Ishikawa (cell line): ENCODE results near the gene MBD3L2B.

Experiments used
- FOXM1 ChIP-seq: IDR thresholded peaks from 2 replicates; pipeline ENCODE4 v1.6.1; 2012; ENCODE audit warnings: low read depth, borderline replicate concordance
- TEAD4 ChIP-seq: IDR thresholded peaks from 2 replicates; pipeline ENCODE4 v1.6.1; 2012
- ZBTB7A ChIP-seq: IDR thresholded peaks from 2 replicates; pipeline ENCODE4 v1.6.1; 2012; ENCODE audit warnings: low read depth
- TF ChIP-seq, protein P1 (sequence below): IDR thresholded peaks from 2 replicates; pipeline ENCODE4 v1.6.1; 2012
- TF ChIP-seq, protein P2 (sequence below): IDR thresholded peaks from 2 replicates; pipeline ENCODE4 v1.6.1; 2012; ENCODE audit warnings: low read depth, mild to moderate bottlenecking

DNA sequence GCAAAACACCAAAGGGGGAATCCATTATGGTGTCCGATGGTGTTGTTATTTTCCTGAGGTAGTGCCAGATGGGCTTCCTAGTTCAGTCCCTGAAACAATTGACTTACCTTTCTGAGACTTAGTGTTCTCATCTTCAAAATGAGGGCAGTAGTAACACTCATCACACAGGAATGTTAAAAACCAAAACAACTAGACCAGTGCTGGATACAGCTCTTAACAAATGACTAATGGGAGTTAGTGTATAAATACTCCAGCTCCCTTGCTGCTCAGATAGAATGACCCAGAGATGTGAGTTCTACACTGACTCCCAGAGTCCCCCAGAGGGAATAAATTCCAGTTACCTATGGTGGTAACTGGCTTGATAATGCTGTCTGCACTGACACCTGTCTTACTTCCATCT, 49.9 kb downstream of the MBD3L2B start:
- TF ChIP-seq, protein P1, sequence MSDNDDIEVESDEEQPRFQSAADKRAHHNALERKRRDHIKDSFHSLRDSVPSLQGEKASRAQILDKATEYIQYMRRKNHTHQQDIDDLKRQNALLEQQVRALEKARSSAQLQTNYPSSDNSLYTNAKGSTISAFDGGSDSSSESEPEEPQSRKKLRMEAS: no peak
- TF ChIP-seq TEAD4: no peak
- TF ChIP-seq ZBTB7A: no peak
- TF ChIP-seq, protein P2, sequence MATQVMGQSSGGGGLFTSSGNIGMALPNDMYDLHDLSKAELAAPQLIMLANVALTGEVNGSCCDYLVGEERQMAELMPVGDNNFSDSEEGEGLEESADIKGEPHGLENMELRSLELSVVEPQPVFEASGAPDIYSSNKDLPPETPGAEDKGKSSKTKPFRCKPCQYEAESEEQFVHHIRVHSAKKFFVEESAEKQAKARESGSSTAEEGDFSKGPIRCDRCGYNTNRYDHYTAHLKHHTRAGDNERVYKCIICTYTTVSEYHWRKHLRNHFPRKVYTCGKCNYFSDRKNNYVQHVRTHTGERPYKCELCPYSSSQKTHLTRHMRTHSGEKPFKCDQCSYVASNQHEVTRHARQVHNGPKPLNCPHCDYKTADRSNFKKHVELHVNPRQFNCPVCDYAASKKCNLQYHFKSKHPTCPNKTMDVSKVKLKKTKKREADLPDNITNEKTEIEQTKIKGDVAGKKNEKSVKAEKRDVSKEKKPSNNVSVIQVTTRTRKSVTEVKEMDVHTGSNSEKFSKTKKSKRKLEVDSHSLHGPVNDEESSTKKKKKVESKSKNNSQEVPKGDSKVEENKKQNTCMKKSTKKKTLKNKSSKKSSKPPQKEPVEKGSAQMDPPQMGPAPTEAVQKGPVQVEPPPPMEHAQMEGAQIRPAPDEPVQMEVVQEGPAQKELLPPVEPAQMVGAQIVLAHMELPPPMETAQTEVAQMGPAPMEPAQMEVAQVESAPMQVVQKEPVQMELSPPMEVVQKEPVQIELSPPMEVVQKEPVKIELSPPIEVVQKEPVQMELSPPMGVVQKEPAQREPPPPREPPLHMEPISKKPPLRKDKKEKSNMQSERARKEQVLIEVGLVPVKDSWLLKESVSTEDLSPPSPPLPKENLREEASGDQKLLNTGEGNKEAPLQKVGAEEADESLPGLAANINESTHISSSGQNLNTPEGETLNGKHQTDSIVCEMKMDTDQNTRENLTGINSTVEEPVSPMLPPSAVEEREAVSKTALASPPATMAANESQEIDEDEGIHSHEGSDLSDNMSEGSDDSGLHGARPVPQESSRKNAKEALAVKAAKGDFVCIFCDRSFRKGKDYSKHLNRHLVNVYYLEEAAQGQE: no peak
- TF ChIP-seq FOXM1: no peak
